NCI-H345 treated with DMSO at 0.1 percent for 48 hours (cell line): Measurements from ENCODE around the gene ANXA2.

ENCODE experiments used
- DNase-seq: peaks from one replicate; lab custom pipeline; 2025; ENCODE audit not compliant: unreplicated experiment; lab: John Stamatoyannopoulos, UW

The ANXA2 gene

DNA sequence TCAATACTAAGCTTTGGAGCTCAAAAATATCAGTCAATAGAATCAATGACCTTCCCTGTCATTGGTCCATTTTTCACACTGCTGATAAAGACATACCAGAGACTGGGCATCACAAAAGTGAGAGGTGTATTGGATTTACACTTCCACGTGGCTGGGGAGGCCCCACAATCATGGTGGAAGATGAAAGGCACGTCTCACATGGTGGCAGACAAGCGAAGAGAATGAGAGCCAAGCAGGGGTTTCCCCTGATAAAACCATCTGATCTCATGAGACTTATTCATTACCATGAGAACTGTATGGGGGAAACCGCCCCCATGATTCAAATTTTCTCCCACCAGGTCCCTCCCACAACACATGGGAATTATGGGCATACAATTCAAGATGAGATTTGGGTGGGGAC, 81.9 kb downstream of the ANXA2 start:
- no peak for DNase-seq

DNA sequence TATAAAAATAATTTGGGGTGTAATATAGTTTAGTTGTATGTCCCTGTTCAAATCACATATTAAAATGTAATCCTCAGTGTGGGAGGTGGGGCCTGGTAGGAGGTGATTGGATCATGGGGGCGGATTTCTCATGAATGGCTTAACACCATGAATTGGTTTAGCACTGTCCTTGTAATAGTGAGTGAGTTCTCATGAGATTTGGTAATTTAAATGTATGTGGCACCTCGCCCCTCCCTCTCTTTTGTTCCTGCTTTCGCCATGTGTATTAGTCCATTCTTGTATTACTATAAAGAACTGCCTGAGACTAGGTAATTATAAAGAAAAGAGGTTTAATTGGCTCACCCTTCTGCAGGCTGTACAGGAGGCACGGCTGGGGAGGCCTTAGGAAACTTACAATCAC, 83.9 kb downstream of the ANXA2 start:
- DNase-seq = no peak

- no peak for DNase-seq
These were observed 90.8 kb downstream of the ANXA2 start for GRCh38 chr15:60307034-60307433.

- DNase-seq = peak; percentile 20
These were observed 96.8 kb downstream of the ANXA2 start for GRCh38 chr15:60301024-60301423.

GRCh38 chr15:60299452-60300047, 98.2 kb downstream of the ANXA2 start:
- peak; percentile 97 for DNase-seq
